NCI-H1092 treated with DMSO at 0.1 percent for 48 hours (cell line): ENCODE data around the gene USP48.
"Not testable (repeated sequence)": the region's sequence is repeated elsewhere in the genome, so short reads cannot be mapped to it uniquely, and the experiment has no call there.

ENCODE experiments used
- DNase-seq: peaks from one replicate; lab custom pipeline; 2025; lab: John Stamatoyannopoulos, UW

The USP48 gene

DNA sequence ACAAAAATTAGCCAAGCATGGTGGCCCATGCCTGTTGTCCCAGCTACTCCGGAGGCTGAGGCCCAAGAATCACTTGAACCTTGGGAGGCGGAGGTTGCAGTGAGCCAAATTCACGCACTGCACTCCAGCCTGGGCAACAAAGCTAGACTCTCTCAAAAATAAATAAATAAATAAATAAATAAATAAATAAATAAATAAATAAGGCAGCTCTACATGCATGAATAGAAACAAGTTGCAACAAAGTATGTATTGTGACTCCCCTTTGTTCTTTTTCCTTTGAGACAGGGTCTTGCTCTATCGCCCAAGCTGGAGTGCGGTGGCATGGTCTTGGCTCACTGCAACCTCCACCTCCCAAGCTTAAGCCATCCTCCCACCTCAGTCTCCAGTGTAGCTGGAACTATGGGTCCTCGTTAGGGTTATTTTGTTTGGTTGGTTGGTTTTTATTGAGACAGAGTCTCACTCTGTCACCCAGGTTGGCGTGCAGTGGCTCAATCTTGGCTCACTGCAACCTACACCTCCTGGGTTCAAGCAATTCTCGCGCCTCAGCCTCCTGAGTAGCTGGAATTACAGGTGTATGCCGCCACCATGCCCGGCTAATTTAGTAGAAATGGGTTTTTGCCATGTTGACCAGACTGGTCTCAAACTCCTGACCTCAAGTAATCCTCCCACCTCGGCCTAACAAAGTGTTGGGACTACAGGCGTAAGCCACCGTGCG is 8.0 kb downstream of the USP48 start:
- DNase-seq, result no peak

- DNase-seq, result no peak
Measured at GRCh38 chr1:21773585-21773984, 9.4 kb downstream of the USP48 start.

DNA sequence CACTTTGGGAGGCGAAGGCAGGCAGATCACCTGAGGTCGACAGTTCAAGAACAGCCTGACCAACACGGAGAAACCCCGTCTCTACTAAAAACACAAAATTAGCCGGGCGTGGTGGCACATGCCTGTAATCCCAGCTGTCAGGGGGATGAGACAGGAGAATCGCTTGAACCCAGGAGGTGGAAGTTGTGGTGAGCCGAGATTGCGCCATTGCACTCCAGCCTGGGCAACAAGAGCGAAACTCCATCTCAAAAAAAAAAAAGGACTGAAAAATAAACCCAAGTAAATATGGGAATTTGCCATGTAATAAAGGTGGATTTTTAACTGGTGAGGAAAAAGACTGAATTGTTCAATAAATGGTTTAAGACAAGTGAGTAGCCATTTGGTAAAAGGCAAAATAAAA is 11.3 kb downstream of the USP48 start:
- DNase-seq, result not testable (repeated sequence)

- not testable (repeated sequence) for DNase-seq
Measured at GRCh38 chr1:21770602-21771001, 12.3 kb downstream of the USP48 start.

DNA sequence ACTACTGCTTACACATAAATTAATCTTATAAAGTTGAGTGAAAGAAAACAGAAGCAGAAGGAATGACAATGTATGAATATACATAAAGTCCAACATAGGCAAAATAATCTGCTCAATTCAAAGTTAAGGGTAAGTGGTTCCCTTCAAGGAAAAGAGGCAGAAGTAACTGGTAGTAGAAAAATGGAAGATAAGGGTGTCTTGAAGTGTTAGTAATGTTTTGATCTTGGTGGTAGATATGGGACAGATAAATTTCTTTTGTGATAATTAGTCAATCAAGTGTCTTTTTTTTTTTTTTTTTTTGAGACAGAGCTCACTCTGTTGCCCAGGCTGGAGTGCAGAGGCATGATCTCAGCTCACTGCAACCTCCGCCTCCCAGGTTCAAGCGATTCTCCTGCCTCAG is 12.7 kb downstream of the USP48 start:
- DNase-seq, result no peak

GRCh38 chr1:21767106-21767505 is 15.8 kb downstream of the USP48 start:
- DNase-seq, result not testable (repeated sequence)

GRCh38 chr1:21766210-21766609 is 16.7 kb downstream of the USP48 start:
- DNase-seq, result no peak

GRCh38 chr1:21764615-21765423 is 18.1 kb downstream of the USP48 start:
- no peak for DNase-seq

DNA sequence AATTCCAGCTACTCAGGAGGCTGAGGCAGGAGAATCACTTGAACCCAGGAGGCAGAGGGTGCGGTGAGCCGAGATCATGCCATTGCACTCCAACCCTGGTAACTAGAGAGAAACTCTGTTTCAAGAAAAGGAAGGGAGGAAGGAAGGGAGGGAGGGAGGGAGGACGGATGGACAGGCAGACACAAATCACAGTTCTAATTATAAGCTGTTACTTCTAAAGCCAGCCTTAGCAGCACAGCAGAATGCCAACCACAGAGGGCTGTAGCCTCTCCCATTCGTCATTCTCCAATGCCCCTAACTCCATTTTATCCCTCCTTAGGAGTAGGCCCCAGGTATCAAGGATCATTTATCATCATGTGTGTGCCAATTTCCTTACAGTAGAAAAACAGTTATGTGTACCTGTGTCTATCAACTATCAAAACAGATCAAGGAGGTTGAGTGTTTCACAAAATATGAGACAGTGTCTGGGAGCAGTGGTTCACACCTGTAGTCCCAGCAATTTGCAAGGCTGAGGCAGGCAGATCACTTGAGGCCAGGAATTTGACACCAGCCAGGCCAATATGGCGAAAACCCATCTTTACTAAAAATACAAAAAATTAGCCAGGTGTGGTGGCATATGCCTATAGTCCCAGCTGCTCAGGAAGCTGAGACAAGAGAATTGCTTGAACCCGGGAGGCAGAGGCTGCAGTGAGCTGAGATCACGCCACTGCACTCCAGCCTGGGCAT is 19.1 kb downstream of the USP48 start:
- no peak for DNase-seq

- no peak for DNase-seq
Measured at GRCh38 chr1:21763236-21763635, 19.7 kb downstream of the USP48 start.

GRCh38 chr1:21762022-21762404 is 20.9 kb downstream of the USP48 start:
- DNase-seq, result no peak

DNA sequence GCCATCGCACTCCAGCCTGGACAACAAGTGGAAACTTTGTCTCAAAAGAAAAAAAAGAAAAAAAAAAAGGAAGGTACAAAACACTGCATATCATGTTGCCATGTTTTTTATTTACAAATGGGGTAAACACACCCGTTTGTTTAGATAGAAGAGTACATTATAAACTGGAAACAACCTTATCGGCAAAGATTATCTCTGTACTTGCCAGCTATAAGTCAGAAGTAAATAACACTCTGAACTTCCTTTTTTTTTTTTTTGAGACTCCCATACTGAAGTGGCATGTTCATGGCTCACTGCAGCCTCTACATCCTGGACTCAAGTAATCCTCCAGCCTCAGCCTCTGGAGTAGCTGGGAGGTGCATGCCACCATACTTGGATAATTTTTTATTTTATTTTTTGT is 21.9 kb downstream of the USP48 start:
- no peak for DNase-seq

GRCh38 chr1:21759818-21760217 is 23.1 kb downstream of the USP48 start:
- no peak for DNase-seq

GRCh38 chr1:21759182-21759581 is 23.8 kb downstream of the USP48 start:
- no peak for DNase-seq

GRCh38 chr1:21758614-21759013 is 24.3 kb downstream of the USP48 start:
- no peak for DNase-seq

GRCh38 chr1:21756393-21757089 is 26.4 kb downstream of the USP48 start:
- DNase-seq, result no peak

GRCh38 chr1:21755067-21755466 is 27.9 kb downstream of the USP48 start:
- DNase-seq, result no peak

GRCh38 chr1:21754583-21754982 is 28.4 kb downstream of the USP48 start:
- DNase-seq, result no peak

- no peak for DNase-seq
Measured at GRCh38 chr1:21752186-21752585, 30.8 kb downstream of the USP48 start.

GRCh38 chr1:21751281-21751680 is 31.7 kb downstream of the USP48 start:
- no peak for DNase-seq

GRCh38 chr1:21750841-21751240 is 32.1 kb downstream of the USP48 start:
- no peak for DNase-seq

- DNase-seq, result no peak
Measured at GRCh38 chr1:21749859-21750468, 33.0 kb downstream of the USP48 start.
